Stimulated activated CD8-positive, alpha-beta memory T cell treated with anti-CD3 and anti-CD28 coated beads, Interleukin-4, amount 100 ng/mL, for 1 hour (primary cell): ENCODE data around the gene TTC7B.

ENCODE experiments used
- DNase-seq, 2 donors: peaks; one replicate each; pipeline ENCODE4 v3.0.0-alpha.2; 2020; ENCODE audit warnings: low read depth in 2 of 2, low spot score in 1 of 2

The TTC7B gene

GRCh38 chr14:90498198-90498597 is 318.0 kb downstream of the TTC7B start:
- DNase-seq = no peak

GRCh38 chr14:90496379-90496778 is 319.9 kb downstream of the TTC7B start:
- DNase-seq = no peak

DNA sequence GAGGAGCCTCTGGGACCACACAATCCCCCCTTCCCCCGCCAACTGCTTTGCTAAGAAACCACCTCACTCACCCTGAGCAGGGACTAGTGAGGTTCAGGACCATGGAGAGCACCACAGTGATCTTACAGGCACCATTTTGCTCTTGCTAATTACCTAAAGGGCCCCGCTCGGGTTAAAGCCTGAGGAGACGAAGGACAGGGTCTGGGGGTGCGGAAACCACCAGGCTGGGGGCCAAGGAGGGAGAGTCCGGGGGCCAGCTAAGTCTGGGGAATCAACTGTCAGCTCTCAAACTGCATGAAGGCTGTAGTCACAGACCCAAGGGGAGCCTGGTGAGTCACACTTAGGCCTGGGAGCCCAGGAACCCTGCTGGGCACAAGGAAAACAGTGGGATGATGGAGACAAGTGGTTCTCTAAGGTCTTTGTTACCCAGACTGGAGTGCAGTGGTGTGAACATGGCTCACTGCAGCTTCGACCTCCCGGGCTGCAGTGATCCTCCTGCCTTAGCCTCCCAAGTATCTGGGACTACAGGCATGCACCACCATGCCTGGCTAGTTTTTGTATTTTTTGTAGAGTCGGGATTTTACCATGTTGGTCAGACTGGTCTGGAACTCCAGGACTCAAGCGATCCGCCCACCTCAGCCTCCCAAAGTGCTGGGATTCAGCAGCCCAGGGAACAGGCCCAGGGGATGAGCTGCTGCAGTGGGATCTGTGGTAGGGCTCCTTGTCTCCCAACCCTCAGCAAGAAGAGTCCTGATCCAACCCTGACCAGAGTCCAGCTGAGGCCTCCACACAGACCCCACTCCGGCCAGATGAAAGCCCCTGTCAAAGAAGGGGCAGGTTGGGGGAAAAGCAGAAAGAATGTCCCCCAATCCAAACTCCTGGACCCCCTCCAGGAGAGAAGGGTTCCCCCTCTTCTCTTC is 320.6 kb downstream of the TTC7B start:
- DNase-seq = peak in 1 of 2 donors; percentile 9

DNA sequence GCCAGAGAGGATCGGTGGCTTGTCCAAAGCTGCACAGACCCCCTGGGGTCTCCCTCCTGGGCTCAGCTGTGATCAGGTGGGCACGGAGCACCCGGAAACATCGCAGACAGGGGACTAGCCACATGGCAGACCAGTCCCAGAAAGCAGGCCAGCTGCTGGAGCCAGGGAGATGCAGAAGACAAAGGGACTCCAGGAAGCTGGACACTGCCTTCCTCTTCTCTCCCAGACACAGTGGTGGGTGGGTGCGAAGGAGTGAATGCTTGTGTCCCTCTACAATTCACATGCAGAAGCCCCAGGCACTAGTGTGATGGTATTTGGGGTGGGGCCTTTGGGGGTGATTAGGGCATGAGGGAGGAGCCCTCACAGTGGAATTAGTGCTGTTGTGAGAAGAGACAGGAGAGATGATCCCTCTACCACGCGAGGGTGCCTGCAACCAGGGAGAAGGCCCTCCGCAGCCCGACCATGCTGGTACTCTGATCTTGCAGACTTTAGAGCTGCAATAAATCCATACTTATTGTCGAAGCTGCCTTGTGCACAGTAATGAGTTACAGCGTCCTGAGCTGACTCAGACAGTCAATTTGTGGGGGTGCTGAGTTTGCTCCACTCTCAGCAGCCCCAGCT is 324.2 kb downstream of the TTC7B start:
- no peak for DNase-seq

GRCh38 chr14:90491221-90491885 is 324.9 kb downstream of the TTC7B start:
- DNase-seq = no peak

DNA sequence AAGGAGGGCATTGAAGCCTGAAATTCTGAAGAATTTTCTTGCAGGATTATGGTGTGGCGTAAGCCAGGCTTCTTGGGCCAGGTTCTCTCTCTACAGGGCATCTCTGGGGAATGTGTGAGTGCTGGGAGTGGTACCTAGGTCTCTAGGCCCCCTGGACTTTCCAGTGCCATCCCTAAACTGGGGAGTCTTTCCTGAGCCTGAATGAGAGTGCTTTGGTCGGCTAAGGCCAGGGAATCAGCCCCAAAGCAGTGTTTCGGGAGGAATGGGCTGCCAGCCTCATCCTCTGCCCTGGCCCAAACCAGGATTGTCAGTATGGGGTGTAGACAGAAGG is 325.5 kb downstream of the TTC7B start:
- DNase-seq = no peak

- no peak for DNase-seq
These were observed 326.1 kb downstream of the TTC7B start for GRCh38 chr14:90489916-90490719.

- DNase-seq = no peak
These were observed 326.9 kb downstream of the TTC7B start for GRCh38 chr14:90489306-90489705.

DNA sequence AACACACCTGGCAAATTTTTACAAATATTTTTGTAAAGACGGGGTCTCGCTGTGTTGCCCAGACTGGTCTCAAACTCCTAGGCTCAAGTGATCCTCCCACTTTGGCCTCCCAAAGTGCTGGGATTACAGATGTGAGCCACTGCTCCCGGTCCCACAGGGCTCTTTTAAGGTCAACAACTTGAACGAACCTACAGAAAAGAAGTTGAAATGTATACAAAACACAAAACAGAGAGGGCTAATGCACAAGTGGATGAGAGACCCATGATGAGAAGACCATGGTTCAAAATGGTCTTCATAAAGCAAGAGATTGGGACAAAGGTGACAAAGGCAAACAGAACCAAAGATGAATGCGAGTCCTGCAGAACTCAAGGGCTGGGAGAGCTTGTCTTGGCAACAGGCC is 328.0 kb downstream of the TTC7B start:
- DNase-seq = no peak

DNA sequence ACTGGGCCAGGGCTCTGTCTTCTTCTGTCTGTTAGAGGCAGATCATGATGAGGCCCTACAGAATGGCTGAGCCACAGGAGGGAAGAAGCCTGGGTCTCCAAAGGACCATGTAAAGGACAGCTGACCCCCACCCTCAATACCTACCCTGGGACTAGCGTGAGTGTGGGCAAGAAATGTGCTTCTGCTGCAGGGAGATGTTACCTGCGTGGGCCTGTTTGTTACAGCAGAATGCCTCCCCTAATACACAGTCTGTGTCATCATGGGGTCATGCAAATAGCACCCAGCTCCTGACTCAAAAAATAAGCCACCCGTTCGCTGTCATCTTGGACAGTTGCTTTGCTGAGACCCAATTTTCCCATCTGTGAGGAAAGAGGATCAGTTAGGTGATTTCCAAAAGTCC is 328.8 kb downstream of the TTC7B start:
- no peak for DNase-seq

DNA sequence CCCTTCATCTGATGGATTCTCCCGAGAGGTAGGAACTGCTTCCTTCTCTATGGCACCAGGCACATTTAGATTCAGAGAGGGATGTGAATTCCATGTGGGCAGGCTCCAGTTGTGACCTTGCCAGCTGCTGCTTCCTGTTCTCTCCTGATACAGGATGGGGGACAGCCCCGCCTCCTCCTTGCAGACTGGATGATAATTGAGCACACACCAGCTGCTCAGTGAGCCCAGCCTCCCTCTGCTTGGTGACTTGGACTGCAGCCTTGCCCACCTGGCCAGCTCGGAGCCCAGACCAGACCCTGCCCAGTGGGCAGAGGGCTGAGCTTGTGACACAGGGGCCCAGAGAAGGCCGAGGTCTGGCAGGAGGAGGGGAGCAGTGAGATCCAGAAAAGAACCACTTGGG is 329.2 kb downstream of the TTC7B start:
- DNase-seq = no peak

DNA sequence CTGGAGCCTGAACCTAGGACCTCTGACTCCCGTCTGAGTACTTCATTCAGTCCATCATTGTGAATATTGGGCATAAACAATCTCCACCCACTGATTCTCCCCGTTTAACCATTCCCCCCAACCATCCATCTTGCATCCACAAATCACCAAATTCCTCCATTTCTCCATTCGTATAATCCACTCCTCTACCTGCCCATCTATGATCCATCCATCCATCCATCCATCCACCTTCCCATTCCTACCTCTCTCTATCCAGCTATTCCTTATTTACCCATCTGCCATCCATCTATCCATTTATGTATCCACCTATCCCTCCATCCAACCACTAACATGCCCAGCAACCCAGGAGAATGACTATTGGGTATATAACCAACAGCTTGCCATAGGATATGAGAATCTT is 331.9 kb downstream of the TTC7B start:
- no peak for DNase-seq

GRCh38 chr14:90483571-90483974 is 332.7 kb downstream of the TTC7B start:
- DNase-seq = no peak

GRCh38 chr14:90483117-90483516 is 333.1 kb downstream of the TTC7B start:
- DNase-seq = no peak

GRCh38 chr14:90475298-90475697 is 340.9 kb downstream of the TTC7B start:
- DNase-seq = no peak
